ENCODE data around the gene EPHB3.
"Not testable (repeated sequence)": the region's sequence is repeated elsewhere in the genome, so short reads cannot be mapped to it uniquely, and the experiment has no call there.

- TF ChIP-seq POLR2A, CTCF (IDR thresholded peaks at IDR 0.05): not testable (repeated sequence)
Observed at GRCh38 chr3:184622156-184622555, 60.6 kb downstream of the EPHB3 start.
